NB4 (cell line): ENCODE results near the gene CYP8B1.

Source experiments
- MYC ChIP-seq: IDR thresholded peaks from 2 replicates; pipeline ENCODE4 v1.6.1; 2011; ENCODE audit warnings: low read depth, low read length
- POLR2A ChIP-seq: IDR thresholded peaks from 2 replicates; pipeline ENCODE4 v1.6.1; 2011; ENCODE audit warnings: mild to moderate bottlenecking; ENCODE audit not compliant: insufficient read length; ENCODE audit errors: extremely low read depth
- TF ChIP-seq, protein P1 (sequence below): IDR thresholded peaks from one replicate; pipeline ENCODE4 v1.5.1; 2012; ENCODE audit warnings: low read depth, low read length
- TF ChIP-seq, protein P2 (sequence below): IDR thresholded peaks from 2 replicates; pipeline ENCODE4 v1.6.1; 2011; ENCODE audit warnings: low read depth, low read length

DNA sequence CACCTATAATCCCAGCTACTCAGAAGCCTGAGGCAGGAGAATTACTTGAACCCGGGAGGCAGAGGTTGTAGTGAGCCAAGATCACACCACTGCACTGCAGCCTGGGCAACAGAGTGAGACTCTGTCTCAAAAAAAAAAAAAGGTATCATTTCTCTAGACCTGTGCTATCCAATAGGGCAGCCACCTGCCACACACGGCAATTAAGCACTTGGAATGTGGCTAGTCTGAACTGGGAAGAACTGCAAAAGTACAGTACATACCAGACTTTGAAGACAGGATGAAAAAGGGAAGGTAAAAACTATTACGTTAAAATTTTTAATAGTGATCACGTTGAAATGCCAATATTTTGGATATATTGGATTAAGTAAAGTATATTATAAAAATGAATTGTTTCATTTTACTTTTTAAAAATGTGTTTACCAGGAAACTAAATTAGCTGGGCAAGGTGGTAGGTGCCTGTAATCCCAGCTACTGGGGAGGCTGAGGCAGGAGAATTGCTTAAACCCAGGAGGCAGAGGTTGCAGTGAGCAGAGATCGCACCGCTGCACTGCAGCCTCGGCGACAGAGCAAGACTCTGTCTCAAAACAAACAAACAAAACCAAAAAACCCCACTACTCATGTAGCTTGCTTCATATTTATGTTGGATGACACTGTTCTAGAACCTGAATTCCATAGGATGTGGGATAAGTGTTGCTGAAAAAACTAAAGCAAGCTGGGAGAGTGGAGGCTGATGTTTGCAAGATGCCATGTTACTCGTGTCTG lies 2.3 kb downstream of the CYP8B1 start:
- TF ChIP-seq, protein P1, sequence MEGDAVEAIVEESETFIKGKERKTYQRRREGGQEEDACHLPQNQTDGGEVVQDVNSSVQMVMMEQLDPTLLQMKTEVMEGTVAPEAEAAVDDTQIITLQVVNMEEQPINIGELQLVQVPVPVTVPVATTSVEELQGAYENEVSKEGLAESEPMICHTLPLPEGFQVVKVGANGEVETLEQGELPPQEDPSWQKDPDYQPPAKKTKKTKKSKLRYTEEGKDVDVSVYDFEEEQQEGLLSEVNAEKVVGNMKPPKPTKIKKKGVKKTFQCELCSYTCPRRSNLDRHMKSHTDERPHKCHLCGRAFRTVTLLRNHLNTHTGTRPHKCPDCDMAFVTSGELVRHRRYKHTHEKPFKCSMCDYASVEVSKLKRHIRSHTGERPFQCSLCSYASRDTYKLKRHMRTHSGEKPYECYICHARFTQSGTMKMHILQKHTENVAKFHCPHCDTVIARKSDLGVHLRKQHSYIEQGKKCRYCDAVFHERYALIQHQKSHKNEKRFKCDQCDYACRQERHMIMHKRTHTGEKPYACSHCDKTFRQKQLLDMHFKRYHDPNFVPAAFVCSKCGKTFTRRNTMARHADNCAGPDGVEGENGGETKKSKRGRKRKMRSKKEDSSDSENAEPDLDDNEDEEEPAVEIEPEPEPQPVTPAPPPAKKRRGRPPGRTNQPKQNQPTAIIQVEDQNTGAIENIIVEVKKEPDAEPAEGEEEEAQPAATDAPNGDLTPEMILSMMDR: no peak
- TF ChIP-seq POLR2A: no peak
- no peak for TF ChIP-seq MYC
- TF ChIP-seq, protein P2, sequence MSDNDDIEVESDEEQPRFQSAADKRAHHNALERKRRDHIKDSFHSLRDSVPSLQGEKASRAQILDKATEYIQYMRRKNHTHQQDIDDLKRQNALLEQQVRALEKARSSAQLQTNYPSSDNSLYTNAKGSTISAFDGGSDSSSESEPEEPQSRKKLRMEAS: no peak
